Thymus (tissue), 11 donors: ENCODE data around the gene BATF. TPM values are rescaled to one million over a fixed set of nuclear protein-coding genes. Genes with fewer than 3 reads are reported as not detected.

ENCODE experiments used
- DNase-seq, 9 donors: peaks; one replicate each; pipeline ENCODE4 v3.0.0-alpha.2; 2013; ENCODE audit warnings: low spot score in 9 of 9, low read depth in 6 of 9, missing footprints in 1 of 9
- H3K27ac ChIP-seq, 2 donors: one replicate each; pipeline ENCODE4 v1.5.1; 2013; ENCODE audit warnings: control low read depth in 1 of 2, low read depth in 1 of 2, low read length in 1 of 2, mild to moderate bottlenecking in 1 of 2, moderate library complexity in 1 of 2
- H3K27me3 ChIP-seq, 2 donors: one replicate each; pipeline ENCODE4 v1.5.1; 2013; ENCODE audit warnings: low read length in 1 of 2; ENCODE audit not compliant: control insufficient read depth in 2 of 2, insufficient read depth in 1 of 2
- H3K36me3 ChIP-seq, 2 donors: one replicate each; pipeline ENCODE4 v1.5.1; 2013; ENCODE audit warnings: low read length in 1 of 2, mild to moderate bottlenecking in 1 of 2, moderate library complexity in 1 of 2; ENCODE audit not compliant: control insufficient read depth in 2 of 2, insufficient read depth in 2 of 2
- H3K4me1 ChIP-seq, 2 donors: one replicate each; pipeline ENCODE4 v1.5.1; 2013; ENCODE audit warnings: low read length in 2 of 2; ENCODE audit not compliant: control insufficient read depth in 2 of 2, insufficient read depth in 2 of 2
- H3K4me3 ChIP-seq, 2 donors: one replicate each; pipeline ENCODE4 v1.5.1; 2013; ENCODE audit warnings: low read length in 2 of 2, control low read depth in 1 of 2, mild to moderate bottlenecking in 1 of 2
- H3K9me3 ChIP-seq, 2 donors: one replicate each; pipeline ENCODE4 v1.5.1; 2013; ENCODE audit warnings: low read length in 1 of 2, mild to moderate bottlenecking in 1 of 2; ENCODE audit not compliant: control insufficient read depth in 2 of 2, insufficient read depth in 1 of 2
- WGBS: extraction: QIAGEN DNeasy Blood & Tissue Kit; methylation state at CpG from one replicate; pipeline ENCODE4 v1.1.7; 2013; 5-methylcytosine and 5-hydroxymethylcytosine counted together
- polyA plus RNA-seq: library from polyadenylated mRNA; stranded (reverse); fragments of 200-250 nt; gene quantifications from one replicate; pipeline ENCODE4 v1.2.3, GENCODE V29; 2013
- total RNA-seq: library from RNA; stranded (reverse); fragments of 120-200 nt; gene quantifications from one replicate; pipeline ENCODE4 v1.2.4, GENCODE V29; 2013
- donor health status: healthy.

Gene BATF
- total and polyA plus RNA-seq, 2 donors = 12.9 to 27.4 TPM

DNA sequence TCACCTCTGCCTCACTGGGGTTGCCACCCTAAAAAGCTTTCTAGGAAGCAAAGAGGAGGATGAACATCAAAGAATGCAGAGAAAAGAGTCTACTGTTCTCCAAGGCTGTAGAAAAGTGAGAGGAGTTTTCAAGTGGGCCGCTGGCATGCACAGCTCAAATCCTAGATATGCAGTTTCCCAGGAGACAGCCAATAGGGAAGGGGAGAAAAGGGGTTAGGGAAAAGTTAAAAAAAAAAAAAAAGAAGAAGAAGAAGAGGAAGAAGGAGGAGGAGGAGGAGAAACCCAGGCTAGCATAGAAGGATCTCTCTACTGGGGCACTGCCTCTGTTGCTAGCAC, 682 bp downstream of the BATF start:
- peaks cover 12 to 36% of the 10 kb centered on the region in 2 donors for H3K4me1 ChIP-seq
- no peak for DNase-seq
- peaks cover 0 to 2% of the 10 kb centered on the region in 2 donors for H3K27me3 ChIP-seq
- peaks cover 0 to 3% of the 10 kb centered on the region in 2 donors for H3K9me3 ChIP-seq
- no peak overlapping the region for H3K27ac ChIP-seq
- H3K4me3 ChIP-seq = peak overlapping the region; percentile 52 to 53
- no peaks in the 10 kb centered on the region for H3K36me3 ChIP-seq
- 56% methylated on average over 1 of the region's 1 CpG for WGBS

DNA sequence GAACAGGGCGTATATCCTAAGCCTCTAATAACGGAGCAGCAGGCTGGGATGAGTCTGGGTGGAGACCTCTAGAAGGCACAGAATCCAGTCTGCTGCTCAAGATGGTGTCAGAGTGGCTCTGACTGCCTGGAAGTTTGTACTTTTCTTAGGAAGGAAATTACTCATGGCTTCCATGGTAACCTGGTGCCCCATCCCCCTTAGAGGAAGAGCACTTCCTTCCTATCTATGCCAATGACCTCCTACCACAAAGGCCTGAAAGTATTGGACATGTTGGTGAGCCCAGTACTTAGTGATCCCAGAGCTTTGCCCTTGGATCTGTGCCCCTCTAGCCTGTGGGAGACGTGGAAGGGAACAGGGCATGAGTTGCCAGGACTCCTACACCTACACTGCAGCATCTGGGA, 1.5 kb downstream of the BATF start:
- peaks cover 12 to 36% of the 10 kb centered on the region in 2 donors for H3K4me1 ChIP-seq
- DNase-seq = no peak
- H3K36me3 ChIP-seq = no peaks in the 10 kb centered on the region
- peaks cover 0 to 2% of the 10 kb centered on the region in 2 donors for H3K27me3 ChIP-seq
- 95% methylated on average over 3 of the region's 3 CpGs for WGBS
- H3K9me3 ChIP-seq = peaks cover 0 to 3% of the 10 kb centered on the region in 2 donors
- H3K27ac ChIP-seq = no peak overlapping the region
- H3K4me3 ChIP-seq = no peak overlapping the region

DNA sequence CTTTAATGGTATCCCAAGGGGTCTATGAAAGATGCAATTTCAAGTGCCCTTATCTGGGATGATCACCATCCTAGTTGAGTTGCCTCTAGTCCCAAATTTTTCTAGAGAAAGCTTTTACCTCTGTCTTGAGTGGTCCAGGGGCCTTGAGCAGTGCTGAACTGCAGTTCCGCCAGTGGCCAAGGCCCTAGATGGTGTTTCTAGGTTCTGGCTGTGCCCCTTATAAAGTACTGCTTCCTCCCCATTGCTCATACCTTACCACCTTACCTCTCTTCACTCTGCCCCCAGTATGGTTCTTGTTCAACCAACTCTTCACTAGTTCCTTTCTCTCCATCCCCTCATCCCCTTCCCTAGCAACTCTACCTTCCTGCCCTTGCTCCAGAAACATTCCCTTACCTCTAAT, 3.7 kb downstream of the BATF start:
- WGBS = 97% methylated on average over 1 of the region's 1 CpG
- Histone ChIP-seq H3K4me1 (peaks cover 12 to 33% of the 10 kb centered on the region in 2 donors), H3K36me3 (no peaks in the 10 kb centered on the region), H3K27me3 (peaks cover 0 to 2% of the 10 kb centered on the region in 2 donors), H3K9me3 (peaks cover 0 to 3% of the 10 kb centered on the region in 2 donors), H3K27ac (no peak overlapping the region), H3K4me3 (no peak overlapping the region)
- no peak for DNase-seq

DNA sequence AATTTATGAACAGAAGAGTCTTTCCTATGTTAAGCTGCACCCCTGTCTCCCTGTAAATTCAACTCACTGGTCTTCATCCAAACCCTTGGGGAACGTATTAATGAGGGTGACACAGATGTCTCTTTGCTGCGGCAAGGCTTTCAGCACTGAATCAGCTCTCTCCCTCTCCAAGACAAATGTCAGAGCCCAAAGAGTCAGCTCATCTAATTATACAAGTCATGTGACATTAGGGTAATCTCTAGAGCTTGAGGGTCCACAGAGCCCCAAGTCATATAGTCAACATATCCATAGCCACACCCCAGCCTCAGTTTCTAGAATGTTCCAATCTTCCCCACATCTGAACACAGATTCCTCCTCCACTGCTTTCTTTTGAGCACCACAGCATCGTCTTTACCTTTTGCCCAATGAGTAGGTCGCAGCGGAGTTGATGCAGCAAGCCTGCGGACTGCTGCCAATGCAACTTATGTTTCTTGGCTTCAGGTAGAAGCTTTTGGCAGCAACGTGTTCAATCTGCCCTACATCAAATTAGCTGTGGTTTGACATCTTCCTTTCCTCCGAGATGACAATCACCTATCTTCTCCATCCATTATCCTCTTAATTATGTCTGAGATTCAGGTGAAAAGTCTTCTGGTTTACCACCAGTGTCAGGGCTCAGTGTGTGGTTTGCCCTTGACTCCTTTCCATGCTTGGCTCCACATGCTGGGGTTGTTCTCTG, 5.3 kb downstream of the BATF start:
- Histone ChIP-seq H3K27me3 (no peaks in the 10 kb centered on the region), H3K4me3 (no peak overlapping the region), H3K36me3 (no peaks in the 10 kb centered on the region), H3K9me3 (no peaks in the 10 kb centered on the region), H3K27ac (no peak overlapping the region), H3K4me1 (peaks cover 3 to 17% of the 10 kb centered on the region in 2 donors)
- WGBS = 93% methylated on average over 8 of the region's 8 CpGs
- no peak for DNase-seq

DNA sequence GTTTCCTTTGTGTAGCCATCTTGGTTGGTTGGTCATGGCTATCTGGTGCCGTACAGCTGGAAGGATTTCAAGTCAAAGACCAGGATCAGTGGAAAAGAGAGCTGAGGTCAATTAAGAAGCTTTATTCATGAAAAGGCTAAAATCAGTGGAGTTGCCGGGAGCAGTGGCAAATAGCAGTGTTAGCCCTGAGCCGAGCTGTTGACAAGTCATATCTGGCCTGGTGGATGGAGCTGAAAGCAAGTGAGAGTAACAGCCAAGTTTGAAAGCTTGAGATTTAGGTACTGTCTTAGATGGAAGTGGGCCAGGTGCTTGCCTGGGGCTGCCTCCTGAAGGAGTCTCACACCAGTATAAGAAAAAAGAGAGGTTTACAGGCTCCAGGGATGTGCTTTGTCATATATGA, 9.0 kb downstream of the BATF start:
- no peaks in the 10 kb centered on the region for H3K27me3 ChIP-seq
- no peaks in the 10 kb centered on the region for H3K4me1 ChIP-seq
- WGBS = 93% methylated on average over 3 of the region's 3 CpGs

DNA sequence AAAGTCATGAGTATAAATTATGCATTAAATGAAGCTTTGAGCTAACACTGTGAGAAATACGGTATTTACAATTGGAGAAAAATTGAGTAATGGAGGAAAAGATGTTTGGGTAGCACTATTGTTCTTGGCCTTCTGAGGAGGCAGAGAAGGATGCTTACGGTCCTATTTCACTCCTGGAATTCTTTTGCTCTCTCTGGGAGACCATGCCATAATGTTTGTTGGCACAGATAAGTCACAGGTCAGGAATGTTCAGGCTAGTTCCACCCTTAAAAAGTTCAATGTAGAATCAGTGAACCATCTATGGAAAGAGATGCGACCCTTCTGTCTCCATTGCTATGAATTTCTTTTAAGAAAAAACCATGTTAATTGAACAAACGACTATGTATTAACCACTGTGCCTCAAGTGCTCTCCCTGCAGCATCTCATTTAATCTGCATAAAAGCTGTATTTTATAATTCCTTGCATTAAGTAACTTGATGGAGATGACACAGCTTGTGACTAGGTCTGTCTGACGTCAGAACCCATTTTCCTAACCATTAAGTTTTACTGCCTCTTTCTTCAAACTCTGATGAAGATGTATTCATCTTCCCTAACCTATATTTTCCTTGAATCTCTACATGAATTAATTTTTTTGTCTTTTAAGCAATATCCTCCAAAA, 9.5 kb downstream of the BATF start:
- DNase-seq = no peak
- Histone ChIP-seq H3K36me3 (no peaks in the 10 kb centered on the region), H3K4me3 (no peak overlapping the region), H3K27me3 (no peaks in the 10 kb centered on the region), H3K9me3 (no peaks in the 10 kb centered on the region), H3K4me1 (no peaks in the 10 kb centered on the region), H3K27ac (no peak overlapping the region)
- WGBS = 85% methylated on average over 5 of the region's 5 CpGs

More for the DNA sequence above, 9.0 kb downstream of the BATF start:
- Histone ChIP-seq H3K9me3 (no peaks in the 10 kb centered on the region), H3K36me3 (no peaks in the 10 kb centered on the region), H3K27ac (no peak overlapping the region), H3K4me3 (no peak overlapping the region)
- DNase-seq = no peak

DNA sequence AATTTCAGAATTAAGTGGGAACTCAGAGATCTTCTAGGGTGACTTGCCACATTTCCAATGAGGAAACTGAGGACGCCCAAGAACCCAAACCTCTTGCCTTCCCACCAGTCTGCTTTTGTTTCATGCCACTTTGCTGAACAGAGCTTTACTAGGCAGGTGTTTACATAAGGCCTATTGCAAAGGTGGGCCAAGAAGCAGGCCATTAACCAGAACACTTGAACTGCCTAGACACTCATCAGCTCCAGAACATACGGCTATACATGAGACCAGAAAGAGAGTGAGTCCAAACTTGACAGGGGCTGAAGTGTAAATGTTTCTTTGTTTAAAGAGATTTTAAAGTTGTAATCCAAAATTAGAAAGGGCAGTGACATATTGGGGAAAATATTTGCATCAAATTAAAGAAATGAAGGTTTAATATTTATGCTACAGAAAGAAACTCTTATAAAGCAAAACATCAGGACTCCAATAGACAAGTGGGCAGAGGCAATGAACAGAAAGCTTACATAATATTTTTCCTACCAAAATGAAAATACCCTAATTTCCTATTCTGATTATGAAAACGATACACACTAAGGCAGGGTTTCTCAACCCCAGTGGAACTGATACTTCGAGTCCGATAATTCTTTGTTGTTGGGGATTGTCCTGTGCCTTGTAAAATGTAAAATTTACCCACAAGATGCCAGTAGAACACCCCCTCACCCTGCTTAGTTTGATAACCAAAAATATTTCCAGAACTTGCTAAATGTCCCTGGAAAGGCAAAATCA, 11.7 kb downstream of the BATF start:
- DNase-seq = no peak
- no peak overlapping the region for H3K27ac ChIP-seq
- 97% methylated on average over 5 of the region's 5 CpGs for WGBS

DNA sequence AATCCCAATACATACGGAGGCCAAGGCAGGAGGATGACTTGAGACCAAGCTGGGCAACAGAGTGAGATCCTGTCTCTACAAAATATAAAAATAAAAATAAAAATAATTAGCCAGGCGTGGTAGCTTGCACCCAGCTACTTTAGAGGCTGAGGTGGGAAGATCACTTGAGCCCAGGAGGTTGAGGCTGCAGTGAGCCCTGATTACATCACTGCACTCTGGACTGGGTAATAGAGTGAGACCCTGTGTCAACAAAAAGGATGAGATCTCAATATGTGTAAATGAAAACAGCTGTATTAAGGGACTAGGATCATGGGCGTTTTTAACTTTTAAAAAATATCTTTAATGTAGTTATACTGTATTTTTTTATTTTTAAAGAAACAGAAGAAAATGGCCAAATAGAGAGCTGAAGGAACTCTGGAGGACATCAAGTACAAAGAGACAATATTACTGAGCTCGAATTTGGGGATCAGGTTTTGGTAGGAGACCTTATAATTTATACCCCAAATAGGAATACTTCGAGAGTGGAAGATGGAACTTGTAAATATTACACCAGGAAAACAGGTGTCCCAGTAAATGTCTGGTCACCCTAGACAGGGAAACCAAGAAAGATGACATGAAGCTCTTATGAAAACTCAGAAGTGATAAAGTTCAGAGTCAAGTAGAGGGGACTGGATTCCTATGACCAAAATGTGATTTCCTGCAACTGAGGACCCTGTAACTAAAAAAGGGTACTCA, 13.1 kb downstream of the BATF start:
- Histone ChIP-seq H3K36me3 (peaks cover 0 to 2% of the 10 kb centered on the region in 2 donors), H3K9me3 (no peaks in the 10 kb centered on the region), H3K27me3 (no peaks in the 10 kb centered on the region), H3K4me3 (no peak overlapping the region), H3K27ac (no peak overlapping the region), H3K4me1 (peaks cover 0 to 6% of the 10 kb centered on the region in 2 donors)
- no peak for DNase-seq
- WGBS = 96% methylated on average over 5 of the region's 5 CpGs

More for the DNA sequence above, 11.7 kb downstream of the BATF start:
- H3K4me3 ChIP-seq = no peak overlapping the region
- H3K36me3 ChIP-seq = no peaks in the 10 kb centered on the region
- H3K9me3 ChIP-seq = no peaks in the 10 kb centered on the region
- no peaks in the 10 kb centered on the region for H3K27me3 ChIP-seq
- no peaks in the 10 kb centered on the region for H3K4me1 ChIP-seq
